B cell (primary cell): ENCODE measurements around the gene KSR2. TPM values are rescaled to one million over a fixed set of nuclear protein-coding genes. Genes with fewer than 3 reads are reported as not detected.
"Not testable (repeated sequence)": the region's sequence is repeated elsewhere in the genome, so short reads cannot be mapped to it uniquely, and the experiment has no call there.

Experiments
- ATAC-seq: fragments of 200-7000 bp; cut with Tn5 transposase; one replicate; pipeline ENCODE4 v1.10.0; 2021; ENCODE audit warnings: low read depth, mild to moderate bottlenecking, moderate number of reproducible peaks, moderate library complexity
- CTCF ChIA-PET: fragments of 350-600 bp; sonication (Branson Sonifier 250); formaldehyde crosslinking; loops from one replicate; lab custom pipeline; 2021; ENCODE audit warnings: antibody characterized with exemption, inconsistent platforms; lab: Charles Lee
- POLR2A ChIA-PET: fragments of 350-600 bp; sonication (Branson Sonifier 250); formaldehyde crosslinking; loops from one replicate; lab custom pipeline; 2021; ENCODE audit warnings: antibody characterized with exemption; lab: Charles Lee
- DNase-seq: peaks from one replicate; pipeline ENCODE4 v3.0.0; 2013
- H2AFZ ChIP-seq: 2 replicates; pipeline ENCODE4 v1.6.1; 2012; ENCODE audit warnings: mild to moderate bottlenecking, low read depth, low read length; ENCODE audit not compliant: insufficient read depth, poor library complexity, severe bottlenecking
- H3K27ac ChIP-seq, 2 donors: 1 replicate in 1 of 2; 2 replicates in 1 of 2; pipeline ENCODE4 v1.5.1; 2012 to 2013; ENCODE audit warnings: low read length in 2 of 2, mild to moderate bottlenecking in 2 of 2, moderate library complexity in 1 of 2
- H3K27me3 ChIP-seq, 4 experiments: fragments of 200-600 bp in 1 of 4; sonication (generic) in 1 of 4; replicated peaks in 1 of 4; 1 replicate in 2 of 4; 2 replicates in 2 of 4; pipeline versions ENCODE4 v1.6.1 to v1.7.0; 2013 to 2016; ENCODE audit warnings: low read length in 3 of 4, mild to moderate bottlenecking in 2 of 4, mixed read lengths in 1 of 4, moderate library complexity in 1 of 4; ENCODE audit not compliant: insufficient read depth in 4 of 4, control insufficient read depth in 3 of 4; ENCODE audit errors: control extremely low read depth in 1 of 4
- H3K36me3 ChIP-seq, 2 experiments: replicated peaks in 1 of 2; 1 replicate in 1 of 2; 2 replicates in 1 of 2; pipeline versions ENCODE4 v1.6.1 to v1.7.1; 2013; ENCODE audit warnings: low read length in 1 of 2; ENCODE audit not compliant: insufficient read depth in 2 of 2, control insufficient read depth in 1 of 2; ENCODE audit errors: control extremely low read depth in 1 of 2, extremely low read depth in 1 of 2
- H3K4me1 ChIP-seq, 2 donors: fragments of 200-600 bp in 1 of 2; sonication (generic) in 1 of 2; 1 replicate in 1 of 2; 2 replicates in 1 of 2; pipeline versions ENCODE4 v1.5.1 to v1.6.1; 2013 to 2017; ENCODE audit warnings: low read length in 2 of 2; ENCODE audit not compliant: control insufficient read depth in 2 of 2, insufficient read depth in 2 of 2
- H3K4me2 ChIP-seq: replicated peaks from 2 replicates; pipeline ENCODE3; 2012; ENCODE audit warnings: mild to moderate bottlenecking, low read depth, low read length; ENCODE audit not compliant: poor library complexity, severe bottlenecking
- H3K4me3 ChIP-seq, 5 experiments: fragments of 200-600 bp in 1 of 5; sonication (generic) in 1 of 5; 1 replicate in 3 of 5; 2 replicates in 2 of 5; pipeline versions ENCODE4 v1.5.1 to v1.7.0; 2011 to 2016; ENCODE audit warnings: low read length in 4 of 5, mild to moderate bottlenecking in 4 of 5, low read depth in 2 of 5, control low read depth in 1 of 5, moderate library complexity in 1 of 5; ENCODE audit not compliant: insufficient read depth in 1 of 5; ENCODE audit errors: control extremely low read depth in 1 of 5, extremely low read depth in 1 of 5
- H3K79me2 ChIP-seq: fragments of 200-600 bp; sonication (generic); one replicate; pipeline ENCODE4 v1.6.0; 2016; ENCODE audit warnings: low read length; ENCODE audit not compliant: control insufficient read depth, insufficient read depth
- H3K9ac ChIP-seq: fragments of 200-600 bp; sonication (generic); 2 replicates; pipeline ENCODE4 v1.6.1; 2017; ENCODE audit warnings: mild to moderate bottlenecking, low read length, moderate library complexity
- H3K9me3 ChIP-seq, 3 donors: one replicate each; pipeline versions ENCODE4 v1.6.1 to v1.7.1; 2013; ENCODE audit warnings: low read length in 2 of 3; ENCODE audit not compliant: control insufficient read depth in 2 of 3, insufficient read depth in 1 of 3; ENCODE audit errors: control extremely low read depth in 1 of 3
- H4K20me1 ChIP-seq: 2 replicates; pipeline ENCODE4 v1.6.0; 2012; ENCODE audit warnings: mild to moderate bottlenecking, low read length; ENCODE audit not compliant: insufficient read depth, control insufficient read depth, poor library complexity, severe bottlenecking
- H3K27ac Mint-ChIP-seq: one replicate; pipeline ENCODE4 v1.8.0; 2021; ENCODE audit warnings: mixed read lengths
- H3K27me3 Mint-ChIP-seq: one replicate; pipeline ENCODE4 v1.8.0; 2021; ENCODE audit warnings: mixed read lengths
- H3K4me1 Mint-ChIP-seq: one replicate; pipeline ENCODE4 v1.8.0; 2021; ENCODE audit warnings: mixed read lengths
- H3K4me3 Mint-ChIP-seq: one replicate; pipeline ENCODE4 v1.8.0; 2021; ENCODE audit warnings: mixed read lengths
- H3K9me3 Mint-ChIP-seq: one replicate; pipeline ENCODE4 v1.8.0; 2022; ENCODE audit warnings: mixed read lengths; ENCODE audit not compliant: insufficient read depth
- EZH2 ChIP-seq: IDR thresholded peaks from 2 replicates; pipeline ENCODE4 v1.6.1; 2012; ENCODE audit warnings: borderline replicate concordance, low read depth, mild to moderate bottlenecking, moderate library complexity, low read length; ENCODE audit not compliant: insufficient read depth, poor library complexity, severe bottlenecking
- WGBS: methylation state at CpG from one replicate; pipeline ENCODE4 v1.1.5; 2013; ENCODE audit warnings: missing lambda C conversion rate; ENCODE audit not compliant: insufficient coverage; 5-methylcytosine and 5-hydroxymethylcytosine counted together
- intact Hi-C: fragments of 100-400 bp; cut with micrococcal nuclease; formaldehyde crosslinking; loops from one replicate; pipeline ENCODE4 v1.10.0; 2022
- polyA plus RNA-seq: library from polyadenylated mRNA; depleted of rRNA; stranded (reverse); fragments of >200 nt; gene quantifications from 2 replicates; pipeline ENCODE4 v1.2.3, GENCODE V29; 2012
- total RNA-seq, 2 donors: library from RNA; stranded (reverse); fragments of 120-200 nt in 1 of 2; gene quantifications; 1 replicate in 1 of 2; 2 replicates in 1 of 2; pipeline versions ENCODE4 v1.2.3 to v1.2.4, GENCODE V29; 2013 to 2022
- TF ChIP-seq, protein P1 (sequence below): fragments of 200-600 bp; IDR thresholded peaks from one replicate; pipeline ENCODE4 v1.8.0; 2022; ENCODE audit warnings: antibody characterized with exemption, mild to moderate bottlenecking

The KSR2 gene
- total and polyA plus RNA-seq, 2 donors (not counting 1 experiment from before 2014, with no cell fraction given), result not detected

- Histone ChIP-seq H3K4me1 (no peaks in the 10 kb centered on the region), H3K27me3 (peaks cover 0 to 1% (median 0%) of the 10 kb centered on the region in 4 experiments), H3K36me3 (no peaks in the 10 kb centered on the region), H3K9me3 (peaks cover 0 to 14% (median 5%) of the 10 kb centered on the region in 3 donors), H3K4me2 (no peak overlapping the region), H3K27ac (no peak overlapping the region), H2AFZ (no peak overlapping the region), H3K9ac (no peak overlapping the region), H3K79me2 (no peaks in the 10 kb centered on the region), H4K20me1 (no peaks in the 10 kb centered on the region), H3K4me3 (no peak overlapping the region)
- TF ChIP-seq EZH2, result no peak
- TF ChIP-seq, protein P1, sequence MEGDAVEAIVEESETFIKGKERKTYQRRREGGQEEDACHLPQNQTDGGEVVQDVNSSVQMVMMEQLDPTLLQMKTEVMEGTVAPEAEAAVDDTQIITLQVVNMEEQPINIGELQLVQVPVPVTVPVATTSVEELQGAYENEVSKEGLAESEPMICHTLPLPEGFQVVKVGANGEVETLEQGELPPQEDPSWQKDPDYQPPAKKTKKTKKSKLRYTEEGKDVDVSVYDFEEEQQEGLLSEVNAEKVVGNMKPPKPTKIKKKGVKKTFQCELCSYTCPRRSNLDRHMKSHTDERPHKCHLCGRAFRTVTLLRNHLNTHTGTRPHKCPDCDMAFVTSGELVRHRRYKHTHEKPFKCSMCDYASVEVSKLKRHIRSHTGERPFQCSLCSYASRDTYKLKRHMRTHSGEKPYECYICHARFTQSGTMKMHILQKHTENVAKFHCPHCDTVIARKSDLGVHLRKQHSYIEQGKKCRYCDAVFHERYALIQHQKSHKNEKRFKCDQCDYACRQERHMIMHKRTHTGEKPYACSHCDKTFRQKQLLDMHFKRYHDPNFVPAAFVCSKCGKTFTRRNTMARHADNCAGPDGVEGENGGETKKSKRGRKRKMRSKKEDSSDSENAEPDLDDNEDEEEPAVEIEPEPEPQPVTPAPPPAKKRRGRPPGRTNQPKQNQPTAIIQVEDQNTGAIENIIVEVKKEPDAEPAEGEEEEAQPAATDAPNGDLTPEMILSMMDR, result peak; percentile 62
- Mint-ChIP-seq H3K27ac (no peak overlapping the region), H3K4me1 (no peaks in the 10 kb centered on the region), H3K27me3 (peaks cover 2% of the 10 kb centered on the region), H3K9me3 (no peaks in the 10 kb centered on the region), H3K4me3 (no peak overlapping the region)
- ATAC-seq, result peak; percentile 41
- ChIA-PET CTCF (interaction anchor here (0.5 to 5.3 kb wide), 8 partner anchors 9 to 692 kb away, joined by 3 to 25 read pairs (median 4); no protein-coding TSS in a partner anchor), POLR2A (no interaction called here)
- WGBS, result 71% methylated on average over 13 of the region's 13 CpGs
- intact Hi-C loops, result loop anchor here (5.0 kb wide), 1 partner anchor 646 kb away; no protein-coding TSS in a partner anchor
- peak; percentile 37 for DNase-seq
These were observed 110.9 kb downstream of the KSR2 start for GRCh38 chr12:117857632-117858612.

DNA sequence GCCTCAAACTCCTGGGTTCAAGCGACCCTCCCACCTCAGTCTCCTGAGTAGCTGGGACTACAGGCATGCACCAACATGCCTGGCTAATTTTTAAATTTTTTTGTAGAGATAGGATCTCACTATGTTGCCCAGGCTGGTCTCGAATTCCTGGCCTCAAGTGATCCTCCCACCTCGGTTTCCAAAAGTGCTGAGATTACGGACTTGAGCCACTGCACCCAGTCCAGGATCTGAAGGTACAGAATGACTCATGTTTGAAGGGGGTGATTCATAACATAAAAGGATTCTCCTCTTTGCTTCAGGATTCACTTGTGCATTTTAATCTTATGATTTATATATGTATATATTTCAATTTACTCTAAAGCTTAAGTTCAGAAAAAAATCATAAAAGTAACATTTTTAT is 111.7 kb downstream of the KSR2 start:
- DNase-seq, H3K79me2 ChIP-seq, H3K27me3 ChIP-seq, H3K4me3 Mint-ChIP-seq, ATAC-seq, H3K4me2 ChIP-seq, H3K27me3 Mint-ChIP-seq, H3K9ac ChIP-seq, H3K4me1 Mint-ChIP-seq, POLR2A ChIA-PET, H3K27ac Mint-ChIP-seq, H2AFZ ChIP-seq, H3K9me3 Mint-ChIP-seq, H4K20me1 ChIP-seq, H3K4me3 ChIP-seq, H3K4me1 ChIP-seq, H3K27ac ChIP-seq, H3K36me3 ChIP-seq: not testable (repeated sequence)
- peaks cover 0 to 13% (median 5%) of the 10 kb centered on the region in 3 donors for H3K9me3 ChIP-seq
- intact Hi-C loops, result loop anchor here (5.0 kb wide), 1 partner anchor 645 kb away; no protein-coding TSS in a partner anchor
- 72% methylated on average over 2 of the region's 4 CpGs for WGBS
- CTCF ChIA-PET, result interaction anchor here (0.7 to 5.3 kb wide), 8 partner anchors 8 to 35 kb away, joined by 3 to 25 read pairs (median 4); no protein-coding TSS in a partner anchor
